Ascending aorta (tissue), 2 donors: ENCODE measurements around the gene SDS. TPM values are rescaled to one million over a fixed set of nuclear protein-coding genes. Genes with fewer than 3 reads are reported as not detected.
A peak's percentile ranks its signal among the peaks of the same experiment; 100 is the strongest.

Source experiments
- DNase-seq, 2 donors: peaks; one replicate each; pipeline ENCODE4 v3.0.0-alpha.2; 2019; ENCODE audit warnings: low spot score in 2 of 2
- H3K27ac ChIP-seq, 2 donors: fragments of 200-600 bp; sonication (generic); one replicate each; pipeline ENCODE4 v1.5.1; 2016 to 2017; ENCODE audit warnings: mild to moderate bottlenecking in 1 of 2
- H3K27me3 ChIP-seq: fragments of 200-600 bp; sonication (generic); one replicate; pipeline ENCODE4 v1.5.1; 2017
- H3K36me3 ChIP-seq, 2 donors: fragments of 200-600 bp; sonication (generic); one replicate each; pipeline ENCODE4 v1.5.1; 2016
- H3K4me1 ChIP-seq, 2 donors: fragments of 200-600 bp; sonication (generic); one replicate each; pipeline ENCODE4 v1.5.1; 2016 to 2017; ENCODE audit warnings: mild to moderate bottlenecking in 1 of 2
- H3K4me3 ChIP-seq, 2 donors: fragments of 200-600 bp; sonication (generic); one replicate each; pipeline ENCODE4 v1.5.1; 2016 to 2017; ENCODE audit warnings: mild to moderate bottlenecking in 1 of 2
- H3K9me3 ChIP-seq, 2 donors: fragments of 200-600 bp; sonication (generic); one replicate each; pipeline ENCODE4 v1.5.1; 2016
- intact Hi-C: fragments of 100-400 bp; cut with DNase I; formaldehyde crosslinking; loops from one replicate; pipeline ENCODE4 v1.15.1; 2023
- total RNA-seq: library from RNA; depleted of rRNA; stranded (reverse); fragments of >200 nt; gene quantifications from one replicate; pipeline ENCODE4 v1.1.0, GENCODE V29; 2016
- TF ChIP-seq, protein P1 (sequence below), 3 experiments: fragments of 200-600 bp in 2 of 3; fragments of 450-650 bp in 1 of 3; sonication (generic) in 2 of 3; IDR thresholded peaks; one replicate each; pipeline ENCODE4 v1.5.1; 2016 to 2019; ENCODE audit warnings: antibody characterized with exemption in 3 of 3, mild to moderate bottlenecking in 1 of 3, moderate library complexity in 1 of 3

SDS gene
- total RNA-seq, 1 donor from 2014 or later: 34.5 TPM

DNA sequence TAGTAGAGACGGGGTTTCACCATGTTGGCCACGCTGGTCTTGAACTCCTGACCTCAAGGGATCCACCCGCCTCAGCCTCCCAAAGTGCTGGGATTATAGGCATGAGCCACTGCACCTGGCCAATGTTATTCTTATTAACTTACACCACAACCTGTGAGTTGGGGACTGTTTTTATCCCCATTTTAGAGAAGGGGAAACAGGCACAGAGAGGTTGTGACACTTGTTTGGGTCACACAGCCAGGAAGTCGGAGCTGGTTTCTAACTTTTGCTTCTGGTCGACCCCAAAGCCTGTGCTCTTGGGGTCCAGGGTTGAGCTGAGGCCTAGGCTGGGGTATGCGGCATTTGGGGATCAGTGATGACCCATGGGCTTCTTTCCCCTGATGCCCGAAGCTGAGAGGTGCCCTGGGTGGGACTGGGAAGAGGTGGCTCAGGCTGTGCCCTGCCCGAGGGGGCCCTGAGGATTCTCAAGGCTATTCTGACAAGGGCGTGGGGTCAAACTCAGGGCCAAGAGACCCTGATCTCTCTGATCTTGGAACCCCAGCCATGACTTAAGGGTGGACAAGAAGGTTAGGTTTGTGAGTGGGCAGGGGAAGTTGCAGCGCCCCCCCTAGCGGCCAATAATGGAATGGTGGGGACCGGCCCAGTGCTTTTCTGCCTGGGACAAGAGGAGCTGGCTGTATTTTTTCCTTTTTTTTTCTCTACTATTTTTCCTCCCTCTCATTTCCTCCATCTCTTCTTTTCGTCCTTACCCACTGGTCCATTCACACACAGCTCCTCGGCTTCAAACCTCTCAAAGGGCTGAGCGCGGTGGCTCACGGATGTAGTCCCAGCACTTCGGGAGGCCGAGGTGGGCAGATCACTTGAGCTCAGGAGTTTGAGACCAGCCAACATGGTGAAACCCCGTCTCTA, 21.5 kb upstream of the SDS start:
- DNase-seq: peak in 1 of 2 donors; percentile 73
- Histone ChIP-seq H3K27me3 (no peaks in the 10 kb centered on the region), H3K27ac (no peak overlapping the region), H3K4me1 (peaks cover 0 to 6% of the 10 kb centered on the region in 2 donors), H3K36me3 (no peaks in the 10 kb centered on the region), H3K4me3 (no peak overlapping the region), H3K9me3 (no peaks in the 10 kb centered on the region)
- intact Hi-C loops: loop anchor here (5.0 to 10.0 kb wide), 2 partner anchors 113 to 240 kb away; partner anchors contain the start of genes DDX54 and RITA1
- TF ChIP-seq, protein P1, sequence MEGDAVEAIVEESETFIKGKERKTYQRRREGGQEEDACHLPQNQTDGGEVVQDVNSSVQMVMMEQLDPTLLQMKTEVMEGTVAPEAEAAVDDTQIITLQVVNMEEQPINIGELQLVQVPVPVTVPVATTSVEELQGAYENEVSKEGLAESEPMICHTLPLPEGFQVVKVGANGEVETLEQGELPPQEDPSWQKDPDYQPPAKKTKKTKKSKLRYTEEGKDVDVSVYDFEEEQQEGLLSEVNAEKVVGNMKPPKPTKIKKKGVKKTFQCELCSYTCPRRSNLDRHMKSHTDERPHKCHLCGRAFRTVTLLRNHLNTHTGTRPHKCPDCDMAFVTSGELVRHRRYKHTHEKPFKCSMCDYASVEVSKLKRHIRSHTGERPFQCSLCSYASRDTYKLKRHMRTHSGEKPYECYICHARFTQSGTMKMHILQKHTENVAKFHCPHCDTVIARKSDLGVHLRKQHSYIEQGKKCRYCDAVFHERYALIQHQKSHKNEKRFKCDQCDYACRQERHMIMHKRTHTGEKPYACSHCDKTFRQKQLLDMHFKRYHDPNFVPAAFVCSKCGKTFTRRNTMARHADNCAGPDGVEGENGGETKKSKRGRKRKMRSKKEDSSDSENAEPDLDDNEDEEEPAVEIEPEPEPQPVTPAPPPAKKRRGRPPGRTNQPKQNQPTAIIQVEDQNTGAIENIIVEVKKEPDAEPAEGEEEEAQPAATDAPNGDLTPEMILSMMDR (IDR thresholded peaks at IDR 0.05): peak; percentile 43 to 68 (median 48)

DNA sequence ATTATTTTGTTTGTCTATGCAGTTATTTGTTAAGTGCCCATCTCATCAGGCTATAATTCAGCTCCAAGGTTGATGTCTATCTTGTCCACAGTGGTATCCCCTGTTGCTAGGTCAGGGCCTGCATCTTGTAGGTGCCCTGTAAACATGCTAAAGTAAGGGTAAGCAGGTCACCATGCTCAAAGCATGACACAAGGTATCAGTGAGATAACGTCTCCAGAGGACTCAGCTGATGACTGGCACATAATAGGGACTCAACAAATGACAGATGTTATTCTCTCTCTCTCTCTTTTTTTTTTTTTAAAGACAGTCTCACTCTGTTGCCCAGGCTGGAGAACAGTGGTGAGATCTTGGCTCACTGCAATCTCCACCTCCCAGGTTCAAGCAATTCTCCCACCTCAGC, 20.8 kb upstream of the SDS start:
- H3K27ac ChIP-seq: no peak overlapping the region
- H3K4me1 ChIP-seq: peaks cover 0 to 6% of the 10 kb centered on the region in 2 donors
- no peak for DNase-seq
- H3K36me3 ChIP-seq: no peaks in the 10 kb centered on the region
- no peak overlapping the region for H3K4me3 ChIP-seq
- no peaks in the 10 kb centered on the region for H3K9me3 ChIP-seq
- intact Hi-C loops: loop anchor here (10.0 kb wide), 1 partner anchor 240 kb away; the partner anchor contains the start of genes DDX54 and RITA1
- TF ChIP-seq, protein P1 (IDR thresholded peaks at IDR 0.05): no peak
- H3K27me3 ChIP-seq: no peaks in the 10 kb centered on the region

DNA sequence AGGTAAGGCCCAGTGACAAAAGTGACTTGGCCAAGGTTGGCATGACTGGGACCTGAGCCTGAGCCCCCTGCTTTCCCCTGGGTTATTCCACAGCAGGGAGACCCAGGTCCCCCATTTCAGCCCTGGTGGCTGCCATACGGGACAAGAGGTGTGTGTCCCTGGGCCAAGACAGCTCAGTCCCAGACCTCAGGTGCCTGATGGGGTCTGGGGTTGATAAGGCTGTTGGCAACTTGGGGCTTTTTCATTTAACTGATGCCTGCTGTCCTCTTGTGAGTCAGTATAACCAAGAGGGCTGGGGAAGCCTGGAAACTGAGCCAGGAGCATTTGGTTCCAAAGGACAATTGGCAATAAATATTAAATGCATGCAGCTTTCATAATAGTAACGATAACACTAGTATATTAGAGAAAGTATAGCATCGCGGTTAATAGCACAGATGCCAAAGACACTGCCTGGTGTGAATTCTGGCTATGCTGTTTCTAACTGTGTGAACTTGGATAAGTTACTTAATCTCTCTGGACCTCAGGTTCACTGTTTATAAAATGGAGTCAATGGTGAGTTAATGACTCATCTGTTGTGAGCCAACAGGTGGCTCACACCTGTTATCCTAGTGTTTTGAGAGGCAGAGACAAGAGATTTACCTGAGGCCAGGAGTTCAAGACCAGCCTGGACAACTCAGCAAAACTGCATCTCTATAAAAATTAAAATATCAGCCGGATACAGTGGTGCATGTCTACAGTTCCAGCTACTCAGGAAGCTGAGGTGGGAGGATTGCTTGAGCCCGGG, 19.4 kb upstream of the SDS start:
- H3K4me3 ChIP-seq: peak overlapping the region; percentile 52 to 68
- no peaks in the 10 kb centered on the region for H3K9me3 ChIP-seq
- H3K36me3 ChIP-seq: no peaks in the 10 kb centered on the region
- no peaks in the 10 kb centered on the region for H3K27me3 ChIP-seq
- intact Hi-C loops: loop anchor here (10.0 kb wide), 1 partner anchor 238 kb away; the partner anchor contains the start of genes DDX54 and RITA1
- no peak for DNase-seq
- H3K4me1 ChIP-seq: peaks cover 0 to 6% of the 10 kb centered on the region in 2 donors
- H3K27ac ChIP-seq: peak overlapping the region in 1 of 2 donors; percentile 68
- TF ChIP-seq, protein P1 (IDR thresholded peaks at IDR 0.05): no peak

DNA sequence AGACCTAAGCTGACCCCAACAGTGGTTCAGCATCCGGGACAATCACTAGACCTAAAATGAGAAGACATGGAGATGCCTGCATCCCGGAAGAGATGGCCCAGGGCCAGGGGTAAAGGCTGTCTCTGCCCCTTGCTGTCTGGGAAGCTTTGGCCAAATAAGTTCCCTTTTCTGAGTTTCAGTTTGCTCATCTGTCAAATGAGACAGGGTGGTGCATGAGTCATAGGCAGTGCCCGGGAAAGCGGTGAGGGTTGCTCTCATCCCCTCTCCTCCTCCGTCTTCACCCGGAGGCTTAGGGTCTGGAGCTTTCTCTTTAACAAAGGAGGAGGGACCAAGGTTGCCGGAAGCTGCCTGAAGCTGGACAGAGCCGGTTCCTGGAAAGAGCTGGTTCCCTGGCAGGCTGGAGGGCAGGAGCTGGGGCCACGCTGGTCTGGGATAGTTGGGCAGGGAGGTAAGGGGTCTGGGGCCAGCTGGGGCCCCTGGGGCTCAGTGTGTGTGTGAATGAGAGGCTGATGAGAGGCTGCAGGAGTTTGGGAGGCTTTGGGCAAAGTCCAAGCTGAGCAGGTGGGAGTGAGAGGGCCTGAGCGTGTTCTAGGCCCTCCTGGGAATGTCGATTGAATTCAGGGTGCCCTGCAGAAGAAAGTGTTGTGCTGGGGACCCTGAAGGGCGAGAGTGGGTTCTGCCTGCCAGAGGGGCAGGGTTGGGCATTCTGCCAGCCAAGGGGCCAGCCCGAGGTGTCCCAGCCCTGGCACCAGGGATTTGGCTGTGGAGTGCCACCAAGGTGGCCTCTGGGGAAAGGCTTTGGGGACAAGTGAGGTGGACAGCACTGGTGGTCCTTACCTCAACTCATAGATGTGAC, 18.6 kb upstream of the SDS start, which contains the start of gene SDSL:
SDSL (plus strand) TSS at position 351 of the 856 bp plus-strand sequence. CDS start 5,603 bp downstream, outside the sequence.
- H3K27me3 ChIP-seq: no peaks in the 10 kb centered on the region
- peaks cover 0 to 6% of the 10 kb centered on the region in 2 donors for H3K4me1 ChIP-seq
- no peaks in the 10 kb centered on the region for H3K36me3 ChIP-seq
- intact Hi-C loops: loop anchor here (10.0 kb wide), 1 partner anchor 237 kb away; the partner anchor contains the start of genes DDX54 and RITA1
- peak within 1 kb of the TSS in 1 of 2 donors; percentile 68 for H3K27ac ChIP-seq
- peak within 1 kb of the TSS; percentile 52 to 68 for H3K4me3 ChIP-seq
- no peaks in the 10 kb centered on the region for H3K9me3 ChIP-seq
- TF ChIP-seq, protein P1 (IDR thresholded peaks at IDR 0.05): no peak
- DNase-seq: peak; percentile 57 to 84
